B cell (primary cell): ENCODE data around the gene ZFP57. TPM values are rescaled to one million over a fixed set of nuclear protein-coding genes. Genes with fewer than 3 reads are reported as not detected.

Source experiments
- ATAC-seq: fragments of 200-7000 bp; cut with Tn5 transposase; one replicate; pipeline ENCODE4 v1.10.0; 2021; ENCODE audit warnings: low read depth, mild to moderate bottlenecking, moderate number of reproducible peaks, moderate library complexity
- CTCF ChIA-PET: fragments of 350-600 bp; sonication (Branson Sonifier 250); formaldehyde crosslinking; loops from one replicate; lab custom pipeline; 2021; ENCODE audit warnings: antibody characterized with exemption, inconsistent platforms; lab: Charles Lee
- POLR2A ChIA-PET: fragments of 350-600 bp; sonication (Branson Sonifier 250); formaldehyde crosslinking; loops from one replicate; lab custom pipeline; 2021; ENCODE audit warnings: antibody characterized with exemption; lab: Charles Lee
- DNase-seq: peaks from one replicate; pipeline ENCODE4 v3.0.0; 2013
- H2AFZ ChIP-seq: 2 replicates; pipeline ENCODE4 v1.6.1; 2012; ENCODE audit warnings: mild to moderate bottlenecking, low read depth, low read length; ENCODE audit not compliant: insufficient read depth, poor library complexity, severe bottlenecking
- H3K27ac ChIP-seq, 2 donors: 1 replicate in 1 of 2; 2 replicates in 1 of 2; pipeline ENCODE4 v1.5.1; 2012 to 2013; ENCODE audit warnings: low read length in 2 of 2, mild to moderate bottlenecking in 2 of 2, moderate library complexity in 1 of 2
- H3K27me3 ChIP-seq, 4 experiments: fragments of 200-600 bp in 1 of 4; sonication (generic) in 1 of 4; replicated peaks in 1 of 4; 1 replicate in 2 of 4; 2 replicates in 2 of 4; pipeline versions ENCODE4 v1.6.1 to v1.7.0; 2013 to 2016; ENCODE audit warnings: low read length in 3 of 4, mild to moderate bottlenecking in 2 of 4, mixed read lengths in 1 of 4, moderate library complexity in 1 of 4; ENCODE audit not compliant: insufficient read depth in 4 of 4, control insufficient read depth in 3 of 4; ENCODE audit errors: control extremely low read depth in 1 of 4
- H3K36me3 ChIP-seq, 2 experiments: replicated peaks in 1 of 2; 1 replicate in 1 of 2; 2 replicates in 1 of 2; pipeline versions ENCODE4 v1.6.1 to v1.7.1; 2013; ENCODE audit warnings: low read length in 1 of 2; ENCODE audit not compliant: insufficient read depth in 2 of 2, control insufficient read depth in 1 of 2; ENCODE audit errors: control extremely low read depth in 1 of 2, extremely low read depth in 1 of 2
- H3K4me1 ChIP-seq, 2 donors: fragments of 200-600 bp in 1 of 2; sonication (generic) in 1 of 2; 1 replicate in 1 of 2; 2 replicates in 1 of 2; pipeline versions ENCODE4 v1.5.1 to v1.6.1; 2013 to 2017; ENCODE audit warnings: low read length in 2 of 2; ENCODE audit not compliant: control insufficient read depth in 2 of 2, insufficient read depth in 2 of 2
- H3K4me2 ChIP-seq: replicated peaks from 2 replicates; pipeline ENCODE3; 2012; ENCODE audit warnings: mild to moderate bottlenecking, low read depth, low read length; ENCODE audit not compliant: poor library complexity, severe bottlenecking
- H3K4me3 ChIP-seq, 5 experiments: fragments of 200-600 bp in 1 of 5; sonication (generic) in 1 of 5; 1 replicate in 3 of 5; 2 replicates in 2 of 5; pipeline versions ENCODE4 v1.5.1 to v1.7.0; 2011 to 2016; ENCODE audit warnings: low read length in 4 of 5, mild to moderate bottlenecking in 4 of 5, low read depth in 2 of 5, control low read depth in 1 of 5, moderate library complexity in 1 of 5; ENCODE audit not compliant: insufficient read depth in 1 of 5; ENCODE audit errors: control extremely low read depth in 1 of 5, extremely low read depth in 1 of 5
- H3K79me2 ChIP-seq: fragments of 200-600 bp; sonication (generic); one replicate; pipeline ENCODE4 v1.6.0; 2016; ENCODE audit warnings: low read length; ENCODE audit not compliant: control insufficient read depth, insufficient read depth
- H3K9ac ChIP-seq: fragments of 200-600 bp; sonication (generic); 2 replicates; pipeline ENCODE4 v1.6.1; 2017; ENCODE audit warnings: mild to moderate bottlenecking, low read length, moderate library complexity
- H3K9me3 ChIP-seq, 3 donors: one replicate each; pipeline versions ENCODE4 v1.6.1 to v1.7.1; 2013; ENCODE audit warnings: low read length in 2 of 3; ENCODE audit not compliant: control insufficient read depth in 2 of 3, insufficient read depth in 1 of 3; ENCODE audit errors: control extremely low read depth in 1 of 3
- H4K20me1 ChIP-seq: 2 replicates; pipeline ENCODE4 v1.6.0; 2012; ENCODE audit warnings: mild to moderate bottlenecking, low read length; ENCODE audit not compliant: insufficient read depth, control insufficient read depth, poor library complexity, severe bottlenecking
- H3K27ac Mint-ChIP-seq: one replicate; pipeline ENCODE4 v1.8.0; 2021; ENCODE audit warnings: mixed read lengths
- H3K27me3 Mint-ChIP-seq: one replicate; pipeline ENCODE4 v1.8.0; 2021; ENCODE audit warnings: mixed read lengths
- H3K4me1 Mint-ChIP-seq: one replicate; pipeline ENCODE4 v1.8.0; 2021; ENCODE audit warnings: mixed read lengths
- H3K4me3 Mint-ChIP-seq: one replicate; pipeline ENCODE4 v1.8.0; 2021; ENCODE audit warnings: mixed read lengths
- H3K9me3 Mint-ChIP-seq: one replicate; pipeline ENCODE4 v1.8.0; 2022; ENCODE audit warnings: mixed read lengths; ENCODE audit not compliant: insufficient read depth
- EZH2 ChIP-seq: IDR thresholded peaks from 2 replicates; pipeline ENCODE4 v1.6.1; 2012; ENCODE audit warnings: borderline replicate concordance, low read depth, mild to moderate bottlenecking, moderate library complexity, low read length; ENCODE audit not compliant: insufficient read depth, poor library complexity, severe bottlenecking
- WGBS: methylation state at CpG from one replicate; pipeline ENCODE4 v1.1.5; 2013; ENCODE audit warnings: missing lambda C conversion rate; ENCODE audit not compliant: insufficient coverage; 5-methylcytosine and 5-hydroxymethylcytosine counted together
- intact Hi-C: fragments of 100-400 bp; cut with micrococcal nuclease; formaldehyde crosslinking; loops from one replicate; pipeline ENCODE4 v1.10.0; 2022
- polyA plus RNA-seq: library from polyadenylated mRNA; depleted of rRNA; stranded (reverse); fragments of >200 nt; gene quantifications from 2 replicates; pipeline ENCODE4 v1.2.3, GENCODE V29; 2012
- total RNA-seq, 2 donors: library from RNA; stranded (reverse); fragments of 120-200 nt in 1 of 2; gene quantifications; 1 replicate in 1 of 2; 2 replicates in 1 of 2; pipeline versions ENCODE4 v1.2.3 to v1.2.4, GENCODE V29; 2013 to 2022
- TF ChIP-seq, protein P1 (sequence below): fragments of 200-600 bp; IDR thresholded peaks from one replicate; pipeline ENCODE4 v1.8.0; 2022; ENCODE audit warnings: antibody characterized with exemption, mild to moderate bottlenecking

ZFP57 gene
- total and polyA plus RNA-seq, 2 donors (not counting 1 experiment from before 2014, with no cell fraction given) = 0.39 to 5.0 TPM

DNA sequence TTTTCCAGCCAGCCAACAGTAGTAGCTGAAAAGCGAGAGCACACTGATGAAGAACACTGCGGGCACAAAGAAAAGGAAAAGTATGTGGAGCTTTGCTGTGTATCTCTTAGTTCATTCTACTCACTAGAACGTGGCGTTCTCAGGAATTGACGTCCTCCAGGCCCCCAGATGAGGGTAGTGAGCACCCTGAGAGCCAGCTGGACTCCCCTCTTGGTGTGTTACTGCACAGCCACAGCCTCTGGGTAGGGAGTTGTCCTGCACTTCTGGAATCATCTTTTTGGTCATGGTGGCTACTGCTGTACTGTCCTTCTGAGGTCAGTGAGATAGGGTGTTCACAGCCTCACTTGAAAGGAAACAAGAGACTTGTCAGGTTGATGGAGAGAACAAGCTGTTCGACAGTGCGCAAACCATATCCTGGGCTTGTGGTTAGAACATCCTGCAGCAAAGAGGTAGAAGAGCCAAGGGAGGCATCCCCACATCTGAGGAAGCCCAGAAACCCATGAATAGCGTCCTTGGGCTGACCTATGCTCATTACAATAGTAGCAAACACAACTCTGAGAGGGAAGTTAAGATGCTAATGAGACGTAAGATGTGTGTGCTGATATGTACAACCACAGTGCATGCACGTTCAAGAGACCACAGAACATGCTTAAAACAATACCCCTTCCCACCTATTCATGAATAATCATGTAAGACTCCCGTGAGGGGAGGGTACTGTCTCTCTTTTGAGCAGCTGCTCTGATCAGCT lies 27.7 kb upstream of the ZFP57 start:
- Mint-ChIP-seq H3K4me3 (peak overlapping the region; percentile 76), H3K9me3 (no peaks in the 10 kb centered on the region), H3K27me3 (peaks cover 13% of the 10 kb centered on the region), H3K4me1 (peaks cover 21% of the 10 kb centered on the region), H3K27ac (peak overlapping the region; percentile 71)
- no peaks in the 10 kb centered on the region for H3K9me3 ChIP-seq
- peak overlapping the region; percentile 35 for H2AFZ ChIP-seq
- H3K27me3 ChIP-seq = no peaks in the 10 kb centered on the region
- intact Hi-C loops = loop anchor here (1.0 kb wide), 1 partner anchor 41 kb away; no protein-coding TSS in a partner anchor
- H4K20me1 ChIP-seq = no peaks in the 10 kb centered on the region
- peak overlapping the region; percentile 67 for H3K4me2 ChIP-seq
- ChIA-PET CTCF (interaction anchor here (0.6 to 3.9 kb wide), 11 partner anchors 12 to 1020 kb away, joined by 3 to 22 read pairs (median 4); no protein-coding TSS in a partner anchor), POLR2A (no interaction called here)
- TF ChIP-seq, protein P1, sequence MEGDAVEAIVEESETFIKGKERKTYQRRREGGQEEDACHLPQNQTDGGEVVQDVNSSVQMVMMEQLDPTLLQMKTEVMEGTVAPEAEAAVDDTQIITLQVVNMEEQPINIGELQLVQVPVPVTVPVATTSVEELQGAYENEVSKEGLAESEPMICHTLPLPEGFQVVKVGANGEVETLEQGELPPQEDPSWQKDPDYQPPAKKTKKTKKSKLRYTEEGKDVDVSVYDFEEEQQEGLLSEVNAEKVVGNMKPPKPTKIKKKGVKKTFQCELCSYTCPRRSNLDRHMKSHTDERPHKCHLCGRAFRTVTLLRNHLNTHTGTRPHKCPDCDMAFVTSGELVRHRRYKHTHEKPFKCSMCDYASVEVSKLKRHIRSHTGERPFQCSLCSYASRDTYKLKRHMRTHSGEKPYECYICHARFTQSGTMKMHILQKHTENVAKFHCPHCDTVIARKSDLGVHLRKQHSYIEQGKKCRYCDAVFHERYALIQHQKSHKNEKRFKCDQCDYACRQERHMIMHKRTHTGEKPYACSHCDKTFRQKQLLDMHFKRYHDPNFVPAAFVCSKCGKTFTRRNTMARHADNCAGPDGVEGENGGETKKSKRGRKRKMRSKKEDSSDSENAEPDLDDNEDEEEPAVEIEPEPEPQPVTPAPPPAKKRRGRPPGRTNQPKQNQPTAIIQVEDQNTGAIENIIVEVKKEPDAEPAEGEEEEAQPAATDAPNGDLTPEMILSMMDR = no peak
- no peak for TF ChIP-seq EZH2
- peak; percentile 71 for DNase-seq
- H3K9ac ChIP-seq = peak overlapping the region; percentile 47
- no peaks in the 10 kb centered on the region for H3K79me2 ChIP-seq
- H3K4me3 ChIP-seq = peak overlapping the region in 4 of 5 experiments; percentile 3 to 42 (median 37)
- H3K4me1 ChIP-seq = peaks cover 15 to 30% of the 10 kb centered on the region in 2 donors
- H3K27ac ChIP-seq = peak overlapping the region; percentile 28 to 29
- no peaks in the 10 kb centered on the region for H3K36me3 ChIP-seq
- ATAC-seq = peak; percentile 64
- WGBS = 50% methylated on average over 6 of the region's 11 CpGs
